Effector CD8-positive, alpha-beta T cell (primary cell): ENCODE measurements around the gene TEX54.
A peak's percentile ranks its signal among the peaks of the same experiment; 100 is the strongest.
"Not testable (repeated sequence)": the region's sequence is repeated elsewhere in the genome, so short reads cannot be mapped to it uniquely, and the experiment has no call there.

ENCODE experiments used
- DNase-seq: peaks from one replicate; lab custom pipeline; 2025; lab: John Stamatoyannopoulos, UW

TEX54 gene

GRCh38 chr11:62831520-62832335 is 913 bp downstream of the TEX54 start, which contains the start of gene STX5:
TSS of gene STX5 (minus strand) at chr11:62832051. CDS start at chr11:62831243, 808 bp downstream.
- DNase-seq: peak; percentile 100

GRCh38 chr11:62830904-62831519 is 1.6 kb downstream of the TEX54 start:
- DNase-seq: no peak

GRCh38 chr11:62828130-62828529 is 4.5 kb downstream of the TEX54 start:
- DNase-seq: not testable (repeated sequence)

GRCh38 chr11:62823677-62824076 is 9.0 kb downstream of the TEX54 start:
- no peak for DNase-seq

- no peak for DNase-seq
These were observed 15.5 kb downstream of the TEX54 start for GRCh38 chr11:62817129-62817528.

- DNase-seq: no peak
These were observed 16.1 kb downstream of the TEX54 start for GRCh38 chr11:62816557-62816956.

GRCh38 chr11:62811659-62812058 is 21.0 kb downstream of the TEX54 start:
- DNase-seq: no peak

- no peak for DNase-seq
These were observed 21.9 kb downstream of the TEX54 start for GRCh38 chr11:62810748-62811147.

GRCh38 chr11:62806611-62807121 is 26.0 kb downstream of the TEX54 start:
- no peak for DNase-seq

- no peak for DNase-seq
These were observed 26.6 kb downstream of the TEX54 start for GRCh38 chr11:62805961-62806441.

GRCh38 chr11:62805076-62805892 is 27.4 kb downstream of the TEX54 start, which contains the start of gene NXF1:
TSS of gene NXF1 (minus strand) at chr11:62805440. CDS start at chr11:62805356, 84 bp downstream.
- DNase-seq: peak; percentile 94

GRCh38 chr11:62804310-62805075 is 28.1 kb downstream of the TEX54 start:
- DNase-seq: no peak

- DNase-seq: no peak
These were observed 31.6 kb downstream of the TEX54 start for GRCh38 chr11:62801071-62801470.

GRCh38 chr11:62799486-62799885 is 33.2 kb downstream of the TEX54 start:
- DNase-seq: no peak

- no peak for DNase-seq
These were observed 36.4 kb downstream of the TEX54 start for GRCh38 chr11:62796281-62796680.

GRCh38 chr11:62794201-62794775 is 38.4 kb downstream of the TEX54 start:
- no peak for DNase-seq

- DNase-seq: peak; percentile 37
These were observed 40.5 kb downstream of the TEX54 start for GRCh38 chr11:62792202-62792575.

GRCh38 chr11:62791501-62792201 is 41.0 kb downstream of the TEX54 start, which contains the start of gene TMEM223:
TSS of gene TMEM223 (minus strand) at chr11:62792006. CDS start at chr11:62791994, 12 bp downstream.
- DNase-seq: peak; percentile 85

GRCh38 chr11:62789576-62789975 is 43.1 kb downstream of the TEX54 start:
- DNase-seq: no peak

GRCh38 chr11:62788991-62789390 is 43.6 kb downstream of the TEX54 start:
- DNase-seq: no peak
